Measurements from ENCODE around the gene MAF.

- TF ChIP-seq, protein P1, sequence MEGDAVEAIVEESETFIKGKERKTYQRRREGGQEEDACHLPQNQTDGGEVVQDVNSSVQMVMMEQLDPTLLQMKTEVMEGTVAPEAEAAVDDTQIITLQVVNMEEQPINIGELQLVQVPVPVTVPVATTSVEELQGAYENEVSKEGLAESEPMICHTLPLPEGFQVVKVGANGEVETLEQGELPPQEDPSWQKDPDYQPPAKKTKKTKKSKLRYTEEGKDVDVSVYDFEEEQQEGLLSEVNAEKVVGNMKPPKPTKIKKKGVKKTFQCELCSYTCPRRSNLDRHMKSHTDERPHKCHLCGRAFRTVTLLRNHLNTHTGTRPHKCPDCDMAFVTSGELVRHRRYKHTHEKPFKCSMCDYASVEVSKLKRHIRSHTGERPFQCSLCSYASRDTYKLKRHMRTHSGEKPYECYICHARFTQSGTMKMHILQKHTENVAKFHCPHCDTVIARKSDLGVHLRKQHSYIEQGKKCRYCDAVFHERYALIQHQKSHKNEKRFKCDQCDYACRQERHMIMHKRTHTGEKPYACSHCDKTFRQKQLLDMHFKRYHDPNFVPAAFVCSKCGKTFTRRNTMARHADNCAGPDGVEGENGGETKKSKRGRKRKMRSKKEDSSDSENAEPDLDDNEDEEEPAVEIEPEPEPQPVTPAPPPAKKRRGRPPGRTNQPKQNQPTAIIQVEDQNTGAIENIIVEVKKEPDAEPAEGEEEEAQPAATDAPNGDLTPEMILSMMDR (conservative IDR thresholded peaks at IDR 0.05) = no peak
- TF ChIP-seq ZFX (IDR thresholded peaks at IDR 0.05) = no peak
These were observed 12.6 kb downstream of the MAF start for GRCh38 chr16:79587897-79588296.
